ENCODE measurements around the gene MUS81.

- peak; percentile 42 for TF ChIP-seq CTCF (IDR thresholded peaks at IDR 0.05; ENCODE audit: low read length)
- TF ChIP-seq EZH2 (optimal IDR thresholded peaks at IDR 0.05; ENCODE audit: low read depth, low read length), result no peak
- TF ChIP-seq EZH2phosphoT487 (IDR thresholded peaks at IDR 0.05; ENCODE audit: low read length), result no peak
Measured at GRCh38 chr11:65890324-65891218, 30.3 kb downstream of the MUS81 start, which contains the start of gene CCDC85B.
